Measurements from ENCODE around the gene TEPSIN.

The TEPSIN gene

GRCh38 chr17:81193470-81194224, 45.2 kb downstream of the TEPSIN start:
- Histone ChIP-seq H3K4me3 (ENCODE audit: low read depth in 1 of 2, low read length in 2 of 2) (no peak overlapping the region), H3K27me3 (ENCODE audit: control insufficient read depth in 1 of 2, insufficient read depth in 2 of 2, low read length in 2 of 2) (no peaks in the 10 kb centered on the region), H3K27ac (ENCODE audit: low read depth, low read length) (no peak overlapping the region), H3K9ac (ENCODE audit: low read depth in 1 of 2, low read length in 2 of 2) (no peak overlapping the region), H3K4me1 (ENCODE audit: control insufficient read depth in 1 of 2, insufficient read depth in 2 of 2, low read length in 2 of 2) (no peaks in the 10 kb centered on the region), H3K36me3 (ENCODE audit: control insufficient read depth in 1 of 2, insufficient read depth in 2 of 2, low read length in 2 of 2) (no peaks in the 10 kb centered on the region), H3K9me3 (ENCODE audit: control insufficient read depth in 1 of 2, low read length in 2 of 2) (no peaks in the 10 kb centered on the region)

DNA sequence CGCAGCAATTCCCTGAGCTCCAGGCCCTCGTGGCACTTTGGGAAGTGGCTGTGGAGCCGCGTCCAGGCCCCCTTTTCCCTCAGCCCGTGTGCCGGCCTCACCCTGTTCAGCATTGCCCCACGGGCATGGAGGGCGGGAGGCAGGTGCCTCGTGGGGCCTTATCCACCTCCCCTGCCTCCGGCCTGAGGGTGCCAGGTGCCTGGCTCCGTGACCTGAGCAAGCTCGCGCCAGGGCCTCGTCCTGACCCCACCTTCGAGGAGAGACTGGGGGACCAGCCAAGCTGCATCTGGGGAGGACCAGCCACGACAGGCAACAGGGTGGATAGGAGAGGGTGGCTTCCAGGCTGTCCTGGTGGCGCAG, 45.8 kb downstream of the TEPSIN start:
- H3K27me3 ChIP-seq (ENCODE audit: control insufficient read depth in 1 of 2, insufficient read depth in 2 of 2, low read length in 2 of 2), result no peaks in the 10 kb centered on the region
- no peaks in the 10 kb centered on the region for H3K4me1 ChIP-seq (ENCODE audit: control insufficient read depth in 1 of 2, insufficient read depth in 2 of 2, low read length in 2 of 2)
- H3K9ac ChIP-seq (ENCODE audit: low read depth in 1 of 2, low read length in 2 of 2), result no peak overlapping the region
- no peaks in the 10 kb centered on the region for H3K36me3 ChIP-seq (ENCODE audit: control insufficient read depth in 1 of 2, insufficient read depth in 2 of 2, low read length in 2 of 2)
- no peak overlapping the region for H3K27ac ChIP-seq (ENCODE audit: low read depth, low read length)
- no peak overlapping the region for H3K4me3 ChIP-seq (ENCODE audit: low read depth in 1 of 2, low read length in 2 of 2)
- H3K9me3 ChIP-seq (ENCODE audit: control insufficient read depth in 1 of 2, low read length in 2 of 2), result no peaks in the 10 kb centered on the region

DNA sequence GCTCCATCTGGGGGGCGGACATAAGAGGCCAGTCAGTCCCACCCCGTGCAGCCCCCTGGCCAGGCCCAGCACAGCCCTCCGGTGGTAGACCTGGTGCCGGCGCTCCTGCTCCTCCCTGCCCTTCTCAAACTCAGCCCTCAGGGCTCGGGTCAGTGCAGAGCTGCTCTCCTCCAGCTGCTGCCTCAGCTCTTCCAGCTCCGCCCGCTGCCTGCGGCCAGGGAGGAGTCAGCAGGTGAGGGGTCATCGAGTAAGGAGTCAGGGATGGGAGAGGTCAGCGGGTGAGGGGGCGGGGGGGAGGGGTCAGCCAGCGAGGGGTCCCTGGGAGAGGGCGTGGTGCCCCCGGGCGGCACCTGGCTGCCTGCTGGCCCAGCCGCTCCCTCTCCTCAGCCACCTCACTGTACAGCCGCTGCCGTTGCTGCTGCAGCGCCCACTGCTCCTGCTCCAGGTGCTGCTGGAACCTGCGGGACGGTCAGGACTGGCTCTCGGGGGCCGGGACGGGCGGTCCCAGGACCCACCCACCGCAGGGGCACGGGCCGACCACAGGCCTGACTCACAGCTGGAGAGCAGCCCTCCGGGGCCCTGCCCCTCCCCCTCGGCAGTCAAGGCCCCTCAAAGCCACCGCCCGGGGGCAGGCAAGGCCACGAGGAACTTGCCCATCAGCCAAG, 46.3 kb downstream of the TEPSIN start:
- no peaks in the 10 kb centered on the region for H3K27me3 ChIP-seq (ENCODE audit: control insufficient read depth in 1 of 2, insufficient read depth in 2 of 2, low read length in 2 of 2)
- H3K36me3 ChIP-seq (ENCODE audit: control insufficient read depth in 1 of 2, insufficient read depth in 2 of 2, low read length in 2 of 2), result no peaks in the 10 kb centered on the region
- H3K4me1 ChIP-seq (ENCODE audit: control insufficient read depth in 1 of 2, insufficient read depth in 2 of 2, low read length in 2 of 2), result no peaks in the 10 kb centered on the region
- H3K9me3 ChIP-seq (ENCODE audit: control insufficient read depth in 1 of 2, low read length in 2 of 2), result no peaks in the 10 kb centered on the region
- H3K27ac ChIP-seq (ENCODE audit: low read depth, low read length), result no peak overlapping the region
- no peak overlapping the region for H3K9ac ChIP-seq (ENCODE audit: low read depth in 1 of 2, low read length in 2 of 2)
- H3K4me3 ChIP-seq (ENCODE audit: low read depth in 1 of 2, low read length in 2 of 2), result no peak overlapping the region

DNA sequence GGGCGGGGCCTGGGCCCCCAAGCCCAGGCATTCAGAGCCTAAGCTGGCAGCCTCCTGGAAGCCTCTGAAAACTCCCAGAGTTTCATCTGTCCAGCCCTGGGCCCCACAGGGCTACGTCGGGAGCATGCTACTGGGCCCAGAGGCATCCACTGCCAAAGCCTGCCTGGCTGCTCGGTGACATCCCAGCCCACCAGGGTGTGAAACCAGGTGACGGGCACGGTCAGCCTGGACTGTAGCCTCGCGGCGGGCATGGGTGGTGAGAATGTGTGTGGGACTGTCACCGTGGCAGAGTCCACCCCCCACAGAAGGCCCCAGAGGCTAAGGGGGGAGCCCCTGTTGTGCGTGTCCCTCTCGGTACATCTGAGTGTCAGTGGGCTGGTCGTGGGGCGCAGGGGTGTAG, 47.2 kb downstream of the TEPSIN start:
- Histone ChIP-seq H3K36me3 (ENCODE audit: control insufficient read depth in 1 of 2, insufficient read depth in 2 of 2, low read length in 2 of 2) (no peaks in the 10 kb centered on the region), H3K9ac (ENCODE audit: low read depth in 1 of 2, low read length in 2 of 2) (no peak overlapping the region), H3K27me3 (ENCODE audit: control insufficient read depth in 1 of 2, insufficient read depth in 2 of 2, low read length in 2 of 2) (no peaks in the 10 kb centered on the region), H3K27ac (ENCODE audit: low read depth, low read length) (no peak overlapping the region), H3K9me3 (ENCODE audit: control insufficient read depth in 1 of 2, low read length in 2 of 2) (no peaks in the 10 kb centered on the region), H3K4me1 (ENCODE audit: control insufficient read depth in 1 of 2, insufficient read depth in 2 of 2, low read length in 2 of 2) (no peaks in the 10 kb centered on the region), H3K4me3 (ENCODE audit: low read depth in 1 of 2, low read length in 2 of 2) (no peak overlapping the region)

- H3K4me1 ChIP-seq (ENCODE audit: control insufficient read depth in 1 of 2, insufficient read depth in 2 of 2, low read length in 2 of 2), result no peaks in the 10 kb centered on the region
- H3K27me3 ChIP-seq (ENCODE audit: control insufficient read depth in 1 of 2, insufficient read depth in 2 of 2, low read length in 2 of 2), result no peaks in the 10 kb centered on the region
- H3K9me3 ChIP-seq (ENCODE audit: control insufficient read depth in 1 of 2, low read length in 2 of 2), result no peaks in the 10 kb centered on the region
- no peak overlapping the region for H3K4me3 ChIP-seq (ENCODE audit: low read depth in 1 of 2, low read length in 2 of 2)
- no peak overlapping the region for H3K9ac ChIP-seq (ENCODE audit: low read depth in 1 of 2, low read length in 2 of 2)
- H3K27ac ChIP-seq (ENCODE audit: low read depth, low read length), result no peak overlapping the region
- no peaks in the 10 kb centered on the region for H3K36me3 ChIP-seq (ENCODE audit: control insufficient read depth in 1 of 2, insufficient read depth in 2 of 2, low read length in 2 of 2)
Observed at GRCh38 chr17:81191116-81191515, 47.7 kb downstream of the TEPSIN start.

- no peaks in the 10 kb centered on the region for H3K27me3 ChIP-seq (ENCODE audit: control insufficient read depth in 1 of 2, insufficient read depth in 2 of 2, low read length in 2 of 2)
- no peaks in the 10 kb centered on the region for H3K36me3 ChIP-seq (ENCODE audit: control insufficient read depth in 1 of 2, insufficient read depth in 2 of 2, low read length in 2 of 2)
- no peak overlapping the region for H3K9ac ChIP-seq (ENCODE audit: low read depth in 1 of 2, low read length in 2 of 2)
- H3K9me3 ChIP-seq (ENCODE audit: control insufficient read depth in 1 of 2, low read length in 2 of 2), result no peaks in the 10 kb centered on the region
- H3K27ac ChIP-seq (ENCODE audit: low read depth, low read length), result no peak overlapping the region
- H3K4me1 ChIP-seq (ENCODE audit: control insufficient read depth in 1 of 2, insufficient read depth in 2 of 2, low read length in 2 of 2), result no peaks in the 10 kb centered on the region
- no peak overlapping the region for H3K4me3 ChIP-seq (ENCODE audit: low read depth in 1 of 2, low read length in 2 of 2)
Observed at GRCh38 chr17:81190591-81190990, 48.3 kb downstream of the TEPSIN start.

DNA sequence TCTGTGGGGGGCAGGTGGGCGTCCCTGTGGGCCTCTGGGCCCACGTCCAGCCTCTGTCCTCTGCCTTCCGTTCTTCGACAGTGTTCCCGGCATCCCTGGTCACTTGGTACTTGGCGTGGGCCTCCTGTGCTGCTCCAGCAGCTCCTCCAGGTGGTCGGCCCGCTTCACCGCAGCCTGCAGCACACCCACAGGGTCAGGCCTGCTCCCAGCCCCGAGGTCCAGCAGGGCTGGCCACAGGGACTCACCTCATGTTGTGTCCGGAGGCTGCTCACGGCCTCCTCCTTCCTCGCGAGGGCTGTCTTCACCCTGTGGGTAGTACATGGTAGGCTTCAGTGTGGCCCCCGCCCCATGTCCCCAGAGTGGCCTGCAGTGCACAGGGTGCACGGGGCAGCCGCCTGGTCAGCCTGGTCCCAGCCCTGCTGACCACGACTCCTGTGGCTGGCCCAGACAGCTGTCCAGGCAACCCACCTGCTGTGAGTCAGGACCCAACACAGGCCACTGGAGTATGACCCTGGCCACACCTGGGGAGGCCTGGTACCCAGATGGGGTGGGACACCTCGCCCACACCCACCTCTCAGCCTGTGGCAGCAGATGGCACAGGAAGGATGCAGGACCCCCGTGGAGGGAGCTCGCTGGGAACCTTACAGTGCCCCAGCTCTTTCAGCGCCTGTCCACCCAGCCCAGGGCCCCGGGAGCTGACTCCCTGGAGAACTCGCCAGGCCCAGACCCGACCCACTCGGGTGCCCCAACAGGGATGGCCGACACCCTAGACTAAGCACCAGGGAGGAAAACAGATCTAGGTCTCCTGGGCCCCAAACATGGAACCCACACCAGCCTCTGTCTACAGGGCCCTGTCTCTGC, 49.0 kb downstream of the TEPSIN start:
- Histone ChIP-seq H3K9ac (ENCODE audit: low read depth in 1 of 2, low read length in 2 of 2) (no peak overlapping the region), H3K4me3 (ENCODE audit: low read depth in 1 of 2, low read length in 2 of 2) (no peak overlapping the region), H3K4me1 (ENCODE audit: control insufficient read depth in 1 of 2, insufficient read depth in 2 of 2, low read length in 2 of 2) (no peaks in the 10 kb centered on the region), H3K36me3 (ENCODE audit: control insufficient read depth in 1 of 2, insufficient read depth in 2 of 2, low read length in 2 of 2) (no peaks in the 10 kb centered on the region), H3K9me3 (ENCODE audit: control insufficient read depth in 1 of 2, low read length in 2 of 2) (no peaks in the 10 kb centered on the region), H3K27ac (ENCODE audit: low read depth, low read length) (no peak overlapping the region), H3K27me3 (ENCODE audit: control insufficient read depth in 1 of 2, insufficient read depth in 2 of 2, low read length in 2 of 2) (no peaks in the 10 kb centered on the region)

- no peak overlapping the region for H3K9ac ChIP-seq (ENCODE audit: low read depth in 1 of 2, low read length in 2 of 2)
- H3K27ac ChIP-seq (ENCODE audit: low read depth, low read length), result no peak overlapping the region
- no peaks in the 10 kb centered on the region for H3K4me1 ChIP-seq (ENCODE audit: control insufficient read depth in 1 of 2, insufficient read depth in 2 of 2, low read length in 2 of 2)
- no peaks in the 10 kb centered on the region for H3K36me3 ChIP-seq (ENCODE audit: control insufficient read depth in 1 of 2, insufficient read depth in 2 of 2, low read length in 2 of 2)
- H3K4me3 ChIP-seq (ENCODE audit: low read depth in 1 of 2, low read length in 2 of 2), result no peak overlapping the region
- no peaks in the 10 kb centered on the region for H3K9me3 ChIP-seq (ENCODE audit: control insufficient read depth in 1 of 2, low read length in 2 of 2)
- H3K27me3 ChIP-seq (ENCODE audit: control insufficient read depth in 1 of 2, insufficient read depth in 2 of 2, low read length in 2 of 2), result peaks cover 0 to 4% of the 10 kb centered on the region in 2 donors
Observed at GRCh38 chr17:81189016-81189415, 49.8 kb downstream of the TEPSIN start.

DNA sequence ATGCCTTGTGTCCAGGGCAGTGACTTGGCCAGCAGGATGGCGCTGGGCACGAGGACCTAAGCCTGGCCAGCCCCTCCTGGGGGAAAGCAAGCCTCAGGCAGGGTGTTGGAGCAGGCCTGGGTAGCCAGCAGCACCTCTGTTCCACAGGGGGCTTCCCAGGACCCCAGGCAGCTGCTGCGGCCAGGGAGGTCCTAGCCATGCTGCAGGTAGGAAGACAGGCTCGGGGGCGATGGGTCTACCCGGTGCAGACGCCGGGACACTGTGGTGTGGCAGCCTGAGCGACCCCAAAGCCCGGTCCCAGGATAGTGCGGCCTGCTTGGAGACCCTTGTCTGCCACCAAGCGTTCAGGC, 50.4 kb downstream of the TEPSIN start:
- Histone ChIP-seq H3K4me3 (ENCODE audit: low read depth in 1 of 2, low read length in 2 of 2) (no peak overlapping the region), H3K4me1 (ENCODE audit: control insufficient read depth in 1 of 2, insufficient read depth in 2 of 2, low read length in 2 of 2) (no peaks in the 10 kb centered on the region), H3K27ac (ENCODE audit: low read depth, low read length) (no peak overlapping the region), H3K9ac (ENCODE audit: low read depth in 1 of 2, low read length in 2 of 2) (no peak overlapping the region), H3K36me3 (ENCODE audit: control insufficient read depth in 1 of 2, insufficient read depth in 2 of 2, low read length in 2 of 2) (no peaks in the 10 kb centered on the region), H3K9me3 (ENCODE audit: control insufficient read depth in 1 of 2, low read length in 2 of 2) (no peaks in the 10 kb centered on the region), H3K27me3 (ENCODE audit: control insufficient read depth in 1 of 2, insufficient read depth in 2 of 2, low read length in 2 of 2) (peaks cover 0 to 10% of the 10 kb centered on the region in 2 donors)
